DOHH2 (cell line): ENCODE results near the gene TARS2.

Experiments
- H3F3A ChIP-seq: fragments of 200-600 bp; sonication (generic), shearing (Covaris generic); 2 replicates; pipeline ENCODE4 v1.6.0; 2016; ENCODE audit warnings: antibody characterized with exemption, mild to moderate bottlenecking; ENCODE audit not compliant: control insufficient read depth, insufficient read depth
- H3K27ac ChIP-seq: fragments of 200-600 bp; sonication (generic); 2 replicates; pipeline ENCODE4 v1.5.1; 2014; ENCODE audit warnings: low read depth, mild to moderate bottlenecking, low read length, moderate library complexity
- H3K27me3 ChIP-seq: fragments of 200-600 bp; sonication (generic); 2 replicates; pipeline ENCODE4 v1.6.1; 2014; ENCODE audit warnings: mild to moderate bottlenecking, low read length, mixed read lengths; ENCODE audit not compliant: control insufficient read depth
- H3K36me3 ChIP-seq: fragments of 200-600 bp; sonication (generic); 2 replicates; pipeline ENCODE4 v1.6.1; 2014; ENCODE audit warnings: mild to moderate bottlenecking, low read length, moderate library complexity, mixed read lengths; ENCODE audit not compliant: control insufficient read depth
- H3K4me1 ChIP-seq: fragments of 200-600 bp; sonication (generic); 2 replicates; pipeline ENCODE4 v1.6.1; 2014; ENCODE audit warnings: mild to moderate bottlenecking, low read length, mixed read lengths; ENCODE audit not compliant: control insufficient read depth
- H3K4me2 ChIP-seq: fragments of 200-600 bp; sonication (generic); 2 replicates; pipeline ENCODE4 v1.6.0; 2014; ENCODE audit warnings: mild to moderate bottlenecking, low read length, moderate library complexity
- H3K4me3 ChIP-seq: fragments of 200-600 bp; sonication (generic); 2 replicates; pipeline ENCODE4 v1.5.1; 2014; ENCODE audit warnings: mild to moderate bottlenecking, low read length, mixed read lengths
- H3K79me2 ChIP-seq: fragments of 200-600 bp; sonication (generic); 2 replicates; pipeline ENCODE4 v1.6.1; 2014; ENCODE audit warnings: mild to moderate bottlenecking, low read length, mixed read lengths; ENCODE audit not compliant: control insufficient read depth
- H3K9me2 ChIP-seq: fragments of 200-600 bp; sonication (generic); replicated peaks from 2 replicates; pipeline ENCODE4 v1.6.1; 2014; ENCODE audit warnings: mild to moderate bottlenecking, low read length, mixed read lengths; ENCODE audit not compliant: control insufficient read depth
- H3K9me3 ChIP-seq: fragments of 200-600 bp; sonication (generic); 2 replicates; pipeline ENCODE4 v1.6.1; 2014; ENCODE audit warnings: antibody characterized with exemption, low read length, mixed read lengths; ENCODE audit not compliant: control insufficient read depth, insufficient read depth
- H4K20me1 ChIP-seq: fragments of 200-600 bp; sonication (generic); 2 replicates; pipeline ENCODE4 v1.6.0; 2014; ENCODE audit warnings: low read depth, mild to moderate bottlenecking, antibody characterized with exemption, low read length, moderate library complexity; ENCODE audit not compliant: control insufficient read depth, insufficient read depth
- CTCF ChIP-seq: fragments of 200-600 bp; sonication (generic); IDR thresholded peaks from one replicate; pipeline ENCODE4 v1.5.1; 2014; ENCODE audit warnings: antibody characterized with exemption, mild to moderate bottlenecking, low read depth, low read length; ENCODE audit not compliant: poor library complexity, severe bottlenecking
- EZH2phosphoT487 ChIP-seq: fragments of 200-600 bp; sonication (generic); IDR thresholded peaks from 2 replicates; pipeline ENCODE4 v1.6.1; 2017; ENCODE audit warnings: borderline replicate concordance, mild to moderate bottlenecking, antibody characterized with exemption, low read length, moderate library complexity, mixed read lengths

Gene TARS2

GRCh38 chr1:150553392-150554085, 66.3 kb downstream of the TARS2 start:
- Histone ChIP-seq H3K4me3 (no peak overlapping the region), H3K4me1 (peaks cover 10% of the 10 kb centered on the region), H3F3A (no peaks in the 10 kb centered on the region), H3K4me2 (no peak overlapping the region), H3K79me2 (no peaks in the 10 kb centered on the region), H3K27ac (no peak overlapping the region), H3K27me3 (peaks cover 33% of the 10 kb centered on the region), H4K20me1 (no peaks in the 10 kb centered on the region), H3K36me3 (no peaks in the 10 kb centered on the region), H3K9me3 (no peaks in the 10 kb centered on the region), H3K9me2 (no peaks in the 10 kb centered on the region)
- no peak for TF ChIP-seq EZH2phosphoT487
- no peak for TF ChIP-seq CTCF

GRCh38 chr1:150554086-150554452, 66.8 kb downstream of the TARS2 start:
- H3K4me3 ChIP-seq: no peak overlapping the region
- H3K4me1 ChIP-seq: peaks cover 7% of the 10 kb centered on the region; the same call in 1 of the 2 replicates
- peaks cover 28% of the 10 kb centered on the region for H3K27me3 ChIP-seq
- TF ChIP-seq CTCF (no peak), EZH2phosphoT487 (no peak)
- H3K79me2 ChIP-seq: no peaks in the 10 kb centered on the region
- H3K9me3 ChIP-seq: no peaks in the 10 kb centered on the region
- H4K20me1 ChIP-seq: no peaks in the 10 kb centered on the region
- H3F3A ChIP-seq: no peaks in the 10 kb centered on the region
- H3K27ac ChIP-seq: no peak overlapping the region
- no peaks in the 10 kb centered on the region for H3K9me2 ChIP-seq
- H3K36me3 ChIP-seq: no peaks in the 10 kb centered on the region
- no peak overlapping the region for H3K4me2 ChIP-seq

- H3K79me2 ChIP-seq: no peaks in the 10 kb centered on the region
- H3K36me3 ChIP-seq: no peaks in the 10 kb centered on the region
- no peak overlapping the region for H3K4me2 ChIP-seq
- H3K9me2 ChIP-seq: no peaks in the 10 kb centered on the region
- peaks cover 19% of the 10 kb centered on the region for H3K27me3 ChIP-seq
- no peak overlapping the region for H3K27ac ChIP-seq
- peaks cover under 1% of the 10 kb centered on the region; the same call in 1 of the 2 replicates for H3F3A ChIP-seq
- H4K20me1 ChIP-seq: no peaks in the 10 kb centered on the region
- H3K4me1 ChIP-seq: peaks cover 14% of the 10 kb centered on the region
- no peak overlapping the region for H3K4me3 ChIP-seq
- TF ChIP-seq CTCF (no peak), EZH2phosphoT487 (no peak)
- H3K9me3 ChIP-seq: no peaks in the 10 kb centered on the region
Measured at GRCh38 chr1:150555198-150555970, 68.2 kb downstream of the TARS2 start.
